HG03045 (cell line): ENCODE data around the gene GUK1.
A peak's percentile ranks its signal among the peaks of the same experiment; 100 is the strongest.
"Not testable (repeated sequence)": the region's sequence is repeated elsewhere in the genome, so short reads cannot be mapped to it uniquely, and the experiment has no call there.

Experiments
- ATAC-seq: cut with Tn5 transposase; IDR thresholded peaks from one replicate; pipeline ENCODE4 v1.9.1; 2021; ENCODE audit warnings: mild to moderate bottlenecking, moderate library complexity; ENCODE audit not compliant: unreplicated experiment

The GUK1 gene

GRCh38 chr1:228161362-228161761 is 21.3 kb downstream of the GUK1 start:
- ATAC-seq, result no peak

DNA sequence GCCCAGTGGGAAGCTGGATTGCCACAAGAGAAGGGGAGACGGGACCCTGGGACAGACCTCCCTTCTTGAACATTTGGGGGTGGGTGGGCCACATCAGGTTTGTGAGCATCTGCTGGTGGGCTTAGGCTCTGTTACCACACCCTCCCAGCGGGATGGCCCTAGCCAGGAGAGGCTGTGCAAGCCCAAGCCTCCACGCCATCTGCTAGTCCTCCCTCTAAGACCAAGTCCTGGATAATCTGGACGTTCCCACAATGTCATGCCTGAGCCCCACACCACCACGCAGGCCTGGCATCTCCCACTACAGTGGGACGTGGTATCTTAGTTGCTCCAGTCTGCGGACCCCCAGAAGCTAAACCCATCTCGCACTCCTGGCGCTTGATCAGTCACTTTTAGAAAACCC is 21.8 kb downstream of the GUK1 start:
- no peak for ATAC-seq

- no peak for ATAC-seq
These were observed 22.4 kb downstream of the GUK1 start for GRCh38 chr1:228162286-228163006.

DNA sequence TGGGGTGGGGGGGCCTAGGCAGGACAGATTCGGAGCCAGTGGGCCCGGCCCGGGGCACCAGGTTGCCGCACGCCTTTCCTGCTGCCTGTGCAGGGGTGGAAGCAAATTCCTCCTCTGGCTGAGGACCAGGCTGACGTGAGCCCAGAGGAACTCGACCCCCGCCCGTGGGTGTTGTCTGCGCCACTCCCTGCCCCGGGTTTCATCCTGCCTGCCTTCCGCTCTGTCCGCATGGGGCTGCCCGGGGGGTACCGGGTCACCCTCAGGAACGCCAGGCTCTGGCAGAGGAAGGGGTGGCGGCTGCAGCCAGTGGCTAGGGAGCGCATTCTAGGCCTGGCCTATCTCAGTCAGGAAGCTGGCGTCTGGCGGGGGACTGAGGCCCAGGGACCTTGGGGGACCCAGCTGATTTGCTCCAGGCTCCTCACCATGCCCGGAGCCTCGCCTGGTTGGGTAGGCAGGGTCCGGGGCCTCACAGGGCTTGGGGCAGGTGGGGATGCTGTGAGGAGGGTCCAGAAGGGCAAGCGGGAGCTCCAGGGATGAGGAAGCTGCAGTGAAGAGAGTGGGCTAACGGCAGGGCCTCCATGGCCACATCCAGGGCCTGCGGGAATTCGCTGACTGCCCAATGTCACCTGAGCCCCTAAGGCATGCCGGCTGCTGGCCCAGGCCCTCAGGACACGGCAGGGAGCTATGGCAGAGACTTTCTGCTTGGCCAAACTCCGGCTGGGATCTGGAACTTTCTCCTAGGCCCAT is 23.1 kb downstream of the GUK1 start:
- ATAC-seq, result no peak

- no peak for ATAC-seq
These were observed 23.9 kb downstream of the GUK1 start for GRCh38 chr1:228163776-228164519.

- no peak for ATAC-seq
These were observed 24.7 kb downstream of the GUK1 start for GRCh38 chr1:228164561-228165371.

GRCh38 chr1:228165372-228166169 is 25.5 kb downstream of the GUK1 start, which contains the start of gene IBA57:
Gene IBA57, plus strand, starts transcription at chr1:228165804. Its CDS starts 13 bp downstream, at chr1:228165817.
- peak; percentile 83 for ATAC-seq

DNA sequence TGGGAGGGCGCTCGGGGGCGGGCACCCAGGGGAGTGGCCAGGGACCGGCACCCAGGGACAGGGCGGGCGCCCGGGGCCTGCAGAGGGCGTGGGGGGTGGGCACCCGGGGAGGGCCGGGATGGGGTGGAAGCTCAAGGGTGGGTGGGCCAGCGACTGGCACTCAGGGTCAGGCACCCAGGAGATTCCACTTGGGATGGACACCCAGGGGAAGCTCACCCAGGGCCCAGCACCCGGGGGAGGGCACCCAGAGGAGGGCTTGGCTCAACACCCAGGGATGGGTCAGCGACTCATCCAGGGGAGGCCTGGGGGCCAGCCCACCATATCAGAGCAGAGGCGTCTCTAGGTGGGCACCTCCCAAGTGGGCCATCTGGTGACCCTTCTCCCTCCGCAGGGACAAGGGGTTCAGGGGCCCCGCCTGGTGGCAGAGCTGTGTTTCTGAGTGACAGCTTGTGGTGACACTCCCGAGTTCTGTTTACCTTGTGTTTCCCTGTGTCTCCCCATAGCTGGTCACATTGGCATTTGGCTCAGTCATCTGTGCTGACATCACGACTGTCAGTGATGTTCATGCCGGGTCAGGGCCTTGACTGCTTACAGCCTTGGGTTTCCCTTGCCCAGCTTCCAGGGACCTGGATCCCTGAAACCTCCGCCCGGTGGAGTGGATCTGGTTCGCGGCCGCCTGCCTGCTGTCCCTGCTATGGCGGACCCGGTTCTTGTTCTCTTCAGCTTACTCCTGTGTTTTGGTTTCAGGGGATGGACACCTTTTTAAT is 26.3 kb downstream of the GUK1 start:
- peak; percentile 11 for ATAC-seq

DNA sequence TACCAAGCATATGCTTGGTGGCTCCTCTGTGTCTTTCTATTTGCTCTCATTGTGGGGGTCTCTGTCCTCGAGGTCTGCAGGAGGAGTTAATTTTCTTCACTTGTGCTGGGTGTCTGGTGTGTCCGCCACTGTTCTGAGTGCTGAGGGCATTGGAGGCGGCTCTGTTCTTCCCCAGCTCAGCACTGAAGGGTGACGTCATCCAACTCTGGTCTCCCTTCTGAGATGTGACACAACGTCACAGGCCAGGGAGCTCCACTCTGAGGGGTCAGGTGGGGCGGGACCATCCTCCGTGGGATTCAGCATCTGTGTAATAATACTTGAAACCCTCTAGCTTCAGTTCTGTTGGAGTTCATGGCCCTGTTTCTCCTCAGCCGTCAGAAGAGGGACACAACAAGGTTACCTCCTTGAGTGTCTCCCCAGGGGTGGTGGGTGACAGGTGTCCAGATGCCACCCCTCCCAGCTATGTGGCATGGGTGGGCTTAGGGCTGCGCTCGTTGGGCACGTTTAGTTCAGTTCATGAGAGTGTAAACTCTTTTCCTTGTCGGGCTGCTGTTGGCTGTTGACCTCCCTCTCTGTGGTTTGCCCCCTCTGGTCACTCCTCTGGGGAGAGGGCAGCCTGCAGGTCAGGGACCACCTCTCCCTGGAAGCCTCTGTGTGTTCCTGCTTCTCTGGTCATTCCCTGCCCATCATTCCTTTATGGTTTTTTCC is 28.6 kb downstream of the GUK1 start:
- no peak for ATAC-seq

GRCh38 chr1:228169345-228169744 is 29.3 kb downstream of the GUK1 start:
- no peak for ATAC-seq

DNA sequence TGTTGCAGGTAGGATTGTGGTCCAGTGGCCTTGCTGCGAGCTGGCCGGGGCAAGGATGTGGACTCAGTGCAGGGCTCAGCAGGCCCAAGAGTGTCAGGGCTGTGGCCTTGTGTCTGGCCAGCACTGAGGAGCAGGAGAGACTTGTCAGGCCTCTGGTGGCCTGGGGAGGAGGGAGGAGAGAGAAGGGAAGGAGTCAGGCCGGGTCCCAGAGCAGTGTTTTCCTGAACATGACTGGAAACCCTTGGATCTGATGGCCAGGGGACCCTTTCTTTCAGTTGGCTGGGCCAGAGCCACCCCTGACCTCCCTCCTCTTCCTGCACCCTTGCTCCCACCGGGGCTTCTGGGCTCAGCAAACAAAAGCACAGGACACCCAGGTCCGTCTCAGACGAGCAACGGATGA is 30.6 kb downstream of the GUK1 start:
- ATAC-seq, result no peak

- ATAC-seq, result no peak
These were observed 31.3 kb downstream of the GUK1 start for GRCh38 chr1:228171221-228171891.

- ATAC-seq, result no peak
These were observed 32.8 kb downstream of the GUK1 start for GRCh38 chr1:228172591-228173527.

DNA sequence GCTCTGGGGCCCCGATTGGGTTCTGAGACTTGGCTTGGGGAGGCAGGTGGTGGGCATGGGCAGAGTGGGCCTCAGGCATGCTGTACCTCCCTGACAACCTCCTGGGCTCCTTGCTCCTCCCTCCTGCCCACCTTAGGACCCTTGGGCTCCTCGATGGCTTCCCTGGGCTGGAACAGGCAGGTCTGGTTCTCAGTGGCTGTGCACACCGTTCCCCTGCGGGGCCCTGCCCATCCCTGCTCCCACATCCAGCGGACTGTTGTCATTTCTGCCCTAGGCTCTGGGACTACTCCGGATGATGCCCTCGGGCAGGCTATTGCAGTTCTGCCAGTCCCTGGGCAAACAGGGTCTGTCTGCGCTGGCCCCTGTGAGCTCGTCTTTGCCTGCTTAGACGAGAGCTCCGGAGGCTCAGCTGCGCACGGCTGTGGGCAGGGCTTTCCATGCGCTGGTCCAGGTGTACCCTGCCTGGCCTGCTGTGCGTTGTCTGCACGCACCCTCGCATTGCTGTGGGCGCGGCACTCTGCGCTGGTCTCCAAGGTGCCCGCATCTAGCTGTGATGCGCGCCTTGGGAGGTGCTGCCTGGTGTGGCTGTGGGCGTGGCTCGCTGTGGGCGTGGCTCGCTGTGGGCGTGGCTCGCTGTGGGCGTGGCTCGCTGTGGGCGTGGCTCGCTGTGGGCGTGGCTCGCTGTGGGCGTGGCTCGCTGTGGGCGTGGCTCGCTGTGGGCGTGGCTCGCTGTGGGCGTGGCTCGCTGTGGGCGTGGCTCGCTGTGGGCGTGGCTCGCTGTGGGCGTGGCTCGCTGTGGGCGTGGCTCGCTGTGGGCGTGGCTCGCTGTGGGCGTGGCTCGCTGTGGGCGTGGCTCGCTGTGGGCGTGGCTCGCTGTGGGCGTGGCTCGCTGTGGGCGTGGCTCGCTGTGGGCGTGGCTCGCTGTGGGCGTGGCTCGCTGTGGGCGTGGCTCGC is 33.7 kb downstream of the GUK1 start:
- ATAC-seq, result not testable (repeated sequence)

- no peak for ATAC-seq
These were observed 34.6 kb downstream of the GUK1 start for GRCh38 chr1:228174482-228175315.
